K562 (cell line): Measurements from ENCODE around the gene NUDT22. TPM values are rescaled to one million over a fixed set of nuclear protein-coding genes. Genes with fewer than 3 reads are reported as not detected.

Source experiments
- ATAC-seq: fragments of 200-7000 bp; cut with Tn5 transposase; 3 replicates; pipeline ENCODE4 v1.9.1; 2020; ENCODE audit warnings: moderate library complexity
- BruUV-seq: library from RNA; stranded (reverse); fragments of 400-500 nt; replicated peaks from 2 replicates; lab custom pipeline; 2021; lab: Mats Ljungman, UMichigan
- CTCF ChIA-PET: fragments of 300-600 bp; formaldehyde crosslinking; extraction: SDS; loops from one replicate; lab custom pipeline; 2021; ENCODE audit warnings: low intra/inter-chr PET ratio; lab: Yijun Ruan, JAX
- POLR2A ChIA-PET: fragments of 300-600, 350-650 bp; sonication (Branson Sonifier 250); formaldehyde crosslinking; extraction: SDS; loops from one replicate; lab custom pipeline; 2021; ENCODE audit warnings: antibody characterized with exemption, inconsistent platforms; lab: Yijun Ruan, JAX
- DNase-seq, 4 experiments: peaks; one replicate each; pipeline versions ENCODE4 v3.0.0 to v3.0.0-alpha.2; 2011 to 2018; ENCODE audit warnings: low spot score in 3 of 4, mixed read lengths in 3 of 4; ENCODE audit errors: extremely low read depth in 1 of 4
- FAIRE-seq: peaks from 2 replicates; lab custom pipeline; 2011; peaks lifted over from hg19 to GRCh38; lab: Jason Lieb, UNC
- H2AFZ ChIP-seq: 2 replicates; pipeline ENCODE4 v1.6.0; 2011; ENCODE audit warnings: low read depth, low read length, control low read depth, inconsistent platforms
- H3K27ac ChIP-seq: fragments of 200-600 bp; 3 replicates; pipeline ENCODE4 v1.8.0; 2011; ENCODE audit warnings: low read depth, mild to moderate bottlenecking, control low read depth, inconsistent platforms, low read length, moderate library complexity, mixed read lengths; ENCODE audit errors: extremely low read depth
- H3K27me3 ChIP-seq, 2 experiments: fragments of 300-600 bp in 1 of 2; 2 replicates in 1 of 2; 3 replicates in 1 of 2; pipeline versions ENCODE4 v1.6.0 to v1.8.0; 2011; ENCODE audit warnings: inconsistent platforms in 2 of 2, low read length in 2 of 2, mild to moderate bottlenecking in 1 of 2, mixed read lengths in 1 of 2, moderate library complexity in 1 of 2; ENCODE audit not compliant: control insufficient read depth in 2 of 2, insufficient read depth in 2 of 2
- H3K36me3 ChIP-seq: fragments of 300-600 bp; 3 replicates; pipeline ENCODE4 v1.8.0; 2011; ENCODE audit warnings: mild to moderate bottlenecking, low read length, inconsistent platforms; ENCODE audit not compliant: control insufficient read depth, insufficient read depth
- H3K4me1 ChIP-seq, 2 experiments: fragments of 200-600 bp in 1 of 2; replicated peaks in 1 of 2; 2 replicates in 1 of 2; 3 replicates in 1 of 2; pipeline versions ENCODE4 v1.5.1 to v1.8.0; 2011; ENCODE audit warnings: inconsistent platforms in 2 of 2, low read length in 2 of 2, mild to moderate bottlenecking in 1 of 2, mixed read lengths in 1 of 2, moderate library complexity in 1 of 2; ENCODE audit not compliant: control insufficient read depth in 2 of 2, insufficient read depth in 2 of 2
- H3K4me2 ChIP-seq: 2 replicates; pipeline ENCODE4 v1.6.1; 2011; ENCODE audit warnings: low read length, control low read depth, inconsistent platforms, mixed read lengths; ENCODE audit not compliant: insufficient read depth
- H3K4me3 ChIP-seq: fragments of 200-600 bp; sonication (generic), shearing (Covaris generic); 2 replicates; pipeline ENCODE4 v1.5.1; 2016; ENCODE audit warnings: control low read depth, inconsistent platforms
- H3K79me2 ChIP-seq: fragments of 200-600 bp; 3 replicates; pipeline ENCODE4 v1.8.0; 2011; ENCODE audit warnings: low read length, inconsistent platforms; ENCODE audit not compliant: control insufficient read depth, insufficient read depth
- H3K9ac ChIP-seq, 2 experiments: 2 replicates each; pipeline versions ENCODE4 v1.6.0 to v1.6.1; 2011; ENCODE audit warnings: low read depth in 2 of 2, low read length in 2 of 2, control low read depth in 1 of 2, inconsistent platforms in 1 of 2, mild to moderate bottlenecking in 1 of 2, mixed read lengths in 1 of 2; ENCODE audit not compliant: insufficient read depth in 1 of 2
- H3K9me1 ChIP-seq: one replicate; pipeline ENCODE4 v1.6.0; 2011; ENCODE audit warnings: inconsistent platforms, mild to moderate bottlenecking, low read length, moderate library complexity; ENCODE audit not compliant: control insufficient read depth, insufficient read depth
- H3K9me3 ChIP-seq: replicated peaks from 2 replicates; pipeline ENCODE4 v1.5.1; 2011; ENCODE audit warnings: low read depth, low read length, inconsistent platforms; ENCODE audit not compliant: control insufficient read depth, insufficient read depth
- H4K20me1 ChIP-seq: replicated peaks from 2 replicates; pipeline ENCODE4 v1.6.1; 2011; ENCODE audit warnings: low read length, inconsistent platforms, mixed read lengths; ENCODE audit not compliant: control insufficient read depth, insufficient read depth
- BHLHE40 ChIP-seq: IDR thresholded peaks from 2 replicates; pipeline ENCODE4 v1.6.1; 2011; ENCODE audit warnings: low read length, improper control_type of control experiment
- E2F5 ChIP-seq: sonication (generic); formaldehyde crosslinking; IDR thresholded peaks from 2 replicates; pipeline ENCODE4 v1.8.0; 2022; ENCODE audit warnings: mild to moderate bottlenecking, missing genetic modification reagents
- EP300 ChIP-seq: IDR thresholded peaks from 2 replicates; pipeline ENCODE4 v1.6.1; 2012; ENCODE audit warnings: low read length, improper control_type of control experiment
- ETV1 ChIP-seq: fragments of 450-650 bp; conservative IDR thresholded peaks from 2 replicates; pipeline ENCODE4 v1.6.1; 2016; ENCODE audit warnings: missing genetic modification characterization, control low read depth, low read depth, missing compliant biosample characterization
- NCOA6 ChIP-seq: fragments of 450-650 bp; IDR thresholded peaks from 2 replicates; pipeline ENCODE4 v1.6.1; 2017; ENCODE audit warnings: mild to moderate bottlenecking
- PHB ChIP-seq: fragments of 250-450 bp; sonication (Bioruptor Pico); IDR thresholded peaks from 2 replicates; pipeline ENCODE4 v1.5.0; 2021
- POLR2G ChIP-seq: fragments of 200-400 bp; formaldehyde crosslinking; IDR thresholded peaks from 2 replicates; pipeline ENCODE4 v1.6.1; 2017; ENCODE audit warnings: low read depth, mild to moderate bottlenecking, antibody characterized with exemption, low read length, moderate library complexity
- RAD51 ChIP-seq: fragments of 450-650 bp; IDR thresholded peaks from 2 replicates; pipeline ENCODE4 v1.7.1; 2016; ENCODE audit warnings: low read depth, mild to moderate bottlenecking, borderline replicate concordance
- SAFB2 ChIP-seq: fragments of 200-400 bp; formaldehyde crosslinking; IDR thresholded peaks from 2 replicates; pipeline ENCODE4 v1.6.1; 2018; ENCODE audit warnings: borderline replicate concordance, low read length, low read depth, moderate library complexity; ENCODE audit not compliant: severe bottlenecking
- SP2 ChIP-seq: IDR thresholded peaks from 2 replicates; pipeline ENCODE4 v1.6.1; 2011; ENCODE audit warnings: mild to moderate bottlenecking, low read depth, low read length, moderate library complexity; ENCODE audit not compliant: poor library complexity, severe bottlenecking; ENCODE audit errors: extremely low read depth
- ZBTB7A ChIP-seq: IDR thresholded peaks from 2 replicates; pipeline ENCODE4 v1.6.1; 2011; ENCODE audit warnings: low read depth, mild to moderate bottlenecking, low read length, moderate library complexity, borderline replicate concordance; ENCODE audit not compliant: control insufficient read depth
- ZFX ChIP-seq: sonication (generic); formaldehyde crosslinking; IDR thresholded peaks from 2 replicates; pipeline ENCODE4 v1.8.0; 2022; ENCODE audit warnings: mild to moderate bottlenecking, missing genetic modification reagents, moderate library complexity
- ZNF551 ChIP-seq: fragments of 250-450 bp; sonication (Bioruptor Pico); IDR thresholded peaks from 2 replicates; pipeline ENCODE4 v1.5.0; 2021; ENCODE audit warnings: mild to moderate bottlenecking, moderate library complexity
- WGBS: fragments of 100-300 bp; shearing (Covaris generic); methylation state at CpG from one replicate; pipeline ENCODE4 v1.1.6; 2016; ENCODE audit warnings: low coverage, mixed read lengths; ENCODE audit not compliant: insufficient coverage; ENCODE audit errors: missing lambda C conversion rate; 5-methylcytosine and 5-hydroxymethylcytosine counted together
- in situ Hi-C: fragments of 300-500 bp; cut with MboI; formaldehyde crosslinking; loops from 4 replicates; pipeline ENCODE4 v1.15.0; 2018; ENCODE audit warnings: inconsistent platforms, mixed read lengths
- intact Hi-C: fragments of 100-400 bp; cut with micrococcal nuclease; formaldehyde crosslinking; loops from 2 replicates; pipeline ENCODE4 v1.14.2; 2022
- polyA plus RNA-seq, 8 experiments: library from polyadenylated mRNA; depleted of rRNA in 4 of 8; stranded (reverse) in 5 of 8; unstranded in 3 of 8; fragments of >200 nt; fragmentation: Nextera tagmentation in 2 of 8; fragmentation: Illumina TruSeq in 1 of 8; extraction: Ambion mirVana in 2 of 8; extraction: Trizol in 1 of 8; gene quantifications; 2 replicates each; pipeline versions ENCODE4 v1.2.1 to v1.2.3, GENCODE V29; 2011 to 2014; ENCODE audit warnings: inconsistent platforms in 1 of 8, missing spikeins in 1 of 8
- total RNA-seq, 7 experiments: library from RNA; depleted of rRNA in 6 of 7; stranded (reverse); fragments of >200 nt in 6 of 7; fragmentation: Illumina TruSeq in 2 of 7; extraction: Trizol in 2 of 7; gene quantifications; 2 replicates each; pipeline versions ENCODE4 v1.2.1 to v1.2.3, GENCODE V29; 2011 to 2021; ENCODE audit warnings: low replicate concordance in 1 of 7
- TF ChIP-seq, protein P1 (sequence below): fragments of 250-450 bp; sonication (Bioruptor Pico); IDR thresholded peaks from 2 replicates; pipeline ENCODE4 v1.8.0; 2021; ENCODE audit warnings: mild to moderate bottlenecking, moderate library complexity
- TF ChIP-seq, protein P2 (sequence below): fragments of 450-650 bp; conservative IDR thresholded peaks from 2 replicates; pipeline ENCODE4 v1.6.1; 2016; ENCODE audit warnings: missing genetic modification characterization, low read depth, mild to moderate bottlenecking, control low read depth, missing compliant biosample characterization

The NUDT22 gene
- total and polyA plus RNA-seq, 9 of the 15 experiments (the other 6 are each of a cell fraction or from before 2014, with no cell fraction given), result 6.3 to 92.6 (median 37.4) TPM

DNA sequence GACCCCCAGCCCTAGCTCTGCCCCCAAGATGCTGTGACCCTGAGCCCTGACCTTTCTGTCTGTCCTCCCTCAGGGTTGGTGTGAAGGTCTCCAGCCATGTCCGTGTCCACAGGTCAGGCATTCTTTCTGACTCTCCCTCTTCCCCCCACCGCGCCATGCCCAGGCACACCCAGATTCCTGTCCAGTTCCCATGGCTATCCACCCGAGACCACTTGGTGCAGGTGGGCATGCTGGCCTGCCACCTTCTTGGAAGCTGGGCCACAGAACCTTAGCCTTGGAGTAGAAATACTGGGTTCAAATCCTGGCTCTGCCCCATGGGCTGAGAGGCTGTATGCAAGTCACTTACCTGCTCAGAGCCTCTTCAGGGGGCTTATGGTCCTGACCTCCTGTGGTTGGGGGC is 23.0 kb downstream of the NUDT22 start:
- peaks cover 31 to 89% of the 10 kb centered on the region in 2 experiments for H3K4me1 ChIP-seq
- peak overlapping the region in 1 of 2 experiments; percentile 95; a peak in 2 of 4 replicates for H3K9ac ChIP-seq
- no peaks in the 10 kb centered on the region for H3K9me3 ChIP-seq
- no TSS peak for BruUV-seq
- CTCF ChIA-PET, result no interaction called here
- peaks cover 32% of the 10 kb centered on the region; the same call in 1 of the 3 replicates for H3K36me3 ChIP-seq
- H3K9me1 ChIP-seq, result no peaks in the 10 kb centered on the region
- intact Hi-C loops (loop anchor here (10.0 kb wide), 1 partner anchor 56 kb away; the partner anchor contains the start of genes CATSPERZ and ESRRA), in situ Hi-C loops (no loop called here)
- H3K4me2 ChIP-seq, result no peak overlapping the region
- ATAC-seq (no peak), DNase-seq (no peak), FAIRE-seq (no peak)
- 0 out of 3 replicates have a peak overlapping the region, but pooled peaks have one; percentile 38 for H3K27ac ChIP-seq
- H4K20me1 ChIP-seq, result peaks cover 7% of the 10 kb centered on the region
- no peaks in the 10 kb centered on the region for H3K27me3 ChIP-seq
- peaks cover 48% of the 10 kb centered on the region for H3K79me2 ChIP-seq
- TF ChIP-seq, protein P1, sequence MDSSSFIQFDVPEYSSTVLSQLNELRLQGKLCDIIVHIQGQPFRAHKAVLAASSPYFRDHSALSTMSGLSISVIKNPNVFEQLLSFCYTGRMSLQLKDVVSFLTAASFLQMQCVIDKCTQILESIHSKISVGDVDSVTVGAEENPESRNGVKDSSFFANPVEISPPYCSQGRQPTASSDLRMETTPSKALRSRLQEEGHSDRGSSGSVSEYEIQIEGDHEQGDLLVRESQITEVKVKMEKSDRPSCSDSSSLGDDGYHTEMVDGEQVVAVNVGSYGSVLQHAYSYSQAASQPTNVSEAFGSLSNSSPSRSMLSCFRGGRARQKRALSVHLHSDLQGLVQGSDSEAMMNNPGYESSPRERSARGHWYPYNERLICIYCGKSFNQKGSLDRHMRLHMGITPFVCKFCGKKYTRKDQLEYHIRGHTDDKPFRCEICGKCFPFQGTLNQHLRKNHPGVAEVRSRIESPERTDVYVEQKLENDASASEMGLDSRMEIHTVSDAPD (CRISPR knock-in tag), result no peak
- TF ChIP-seq SAFB2 (no peak), SP2 (no peak), POLR2G (no peak), ETV1 (tag) (no peak), ZNF551 (no peak), BHLHE40 (no peak), E2F5 (no peak), ZBTB7A (0 out of 2 replicates have a peak, but pooled peaks have one; percentile 14), RAD51 (no peak), NCOA6 (no peak), PHB (no peak), ZFX (CRISPR knock-in tag) (0 out of 2 replicates have a peak, but pooled peaks have one; percentile 8), EP300 (no peak)
- TF ChIP-seq, protein P2, sequence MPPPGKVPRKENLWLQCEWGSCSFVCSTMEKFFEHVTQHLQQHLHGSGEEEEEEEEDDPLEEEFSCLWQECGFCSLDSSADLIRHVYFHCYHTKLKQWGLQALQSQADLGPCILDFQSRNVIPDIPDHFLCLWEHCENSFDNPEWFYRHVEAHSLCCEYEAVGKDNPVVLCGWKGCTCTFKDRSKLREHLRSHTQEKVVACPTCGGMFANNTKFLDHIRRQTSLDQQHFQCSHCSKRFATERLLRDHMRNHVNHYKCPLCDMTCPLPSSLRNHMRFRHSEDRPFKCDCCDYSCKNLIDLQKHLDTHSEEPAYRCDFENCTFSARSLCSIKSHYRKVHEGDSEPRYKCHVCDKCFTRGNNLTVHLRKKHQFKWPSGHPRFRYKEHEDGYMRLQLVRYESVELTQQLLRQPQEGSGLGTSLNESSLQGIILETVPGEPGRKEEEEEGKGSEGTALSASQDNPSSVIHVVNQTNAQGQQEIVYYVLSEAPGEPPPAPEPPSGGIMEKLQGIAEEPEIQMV (tag), result no peak
- POLR2A ChIA-PET, result interaction anchor here (0.5 to 7.8 kb wide), 6 partner anchors 10 to 613 kb away, joined by 3 to 58 read pairs (median 4); no protein-coding TSS in a partner anchor
- no peak overlapping the region for H2AFZ ChIP-seq
- H3K4me3 ChIP-seq, result no peak overlapping the region
- WGBS, result 83% methylated on average over 4 of the region's 4 CpGs
